ENCODE measurements around the gene TRIP13.

- no peak for TF ChIP-seq CTCF (IDR thresholded peaks at IDR 0.05)
- TF ChIP-seq POLR2AphosphoS5 (IDR thresholded peaks at IDR 0.05), result no peak
- no peak for TF ChIP-seq POLR2A (IDR thresholded peaks at IDR 0.05)
Observed at GRCh38 chr5:868428-869135, 24.1 kb upstream of the TRIP13 start.
